ENCODE data around the gene CD74.
A peak's percentile ranks its signal among the peaks of the same experiment; 100 is the strongest.
"Not testable (repeated sequence)": the region's sequence is repeated elsewhere in the genome, so short reads cannot be mapped to it uniquely, and the experiment has no call there.

Gene CD74

DNA sequence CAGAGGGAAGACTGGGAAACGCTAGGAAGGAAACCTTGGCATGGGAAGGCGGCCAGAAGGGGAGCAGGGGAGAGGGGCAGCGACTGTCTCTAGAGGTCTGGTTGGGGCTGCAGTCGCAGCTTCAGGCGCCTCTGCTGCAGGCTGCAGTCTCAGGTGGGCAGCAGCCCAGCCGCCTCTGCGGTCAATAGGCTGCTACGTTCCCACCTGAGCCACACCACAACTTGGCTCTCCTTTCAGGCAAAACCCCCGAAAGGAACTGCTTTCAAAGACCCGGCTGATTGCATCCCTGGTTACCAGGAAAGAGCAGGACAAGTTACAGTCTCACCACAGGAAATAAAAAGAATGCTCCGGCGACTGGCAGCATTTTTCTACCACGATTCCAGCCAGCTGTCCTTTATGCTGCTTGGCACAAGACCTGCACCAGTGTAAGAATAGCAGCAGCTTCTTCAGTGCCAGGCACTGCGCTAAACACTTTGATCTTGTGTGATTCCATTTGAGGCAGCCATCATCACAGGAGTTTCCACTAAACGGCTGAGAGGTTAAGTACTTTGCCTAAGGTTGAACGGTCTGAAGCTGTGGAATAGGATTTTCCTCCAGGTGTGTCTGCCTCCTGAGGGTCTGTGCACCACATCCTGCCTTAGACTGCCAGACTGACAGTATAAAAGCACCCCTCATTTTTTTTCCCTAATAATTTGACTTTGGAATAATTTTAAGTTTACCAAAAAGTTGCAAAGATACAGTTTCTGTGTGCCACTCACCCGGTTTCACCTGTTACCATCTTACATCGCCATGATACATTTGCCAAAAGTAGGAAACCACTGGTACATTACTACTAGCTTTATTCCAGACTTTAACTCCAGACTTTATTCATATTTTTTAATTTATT is 29.3 kb upstream of the CD74 start:
- DNase-seq: no peak

DNA sequence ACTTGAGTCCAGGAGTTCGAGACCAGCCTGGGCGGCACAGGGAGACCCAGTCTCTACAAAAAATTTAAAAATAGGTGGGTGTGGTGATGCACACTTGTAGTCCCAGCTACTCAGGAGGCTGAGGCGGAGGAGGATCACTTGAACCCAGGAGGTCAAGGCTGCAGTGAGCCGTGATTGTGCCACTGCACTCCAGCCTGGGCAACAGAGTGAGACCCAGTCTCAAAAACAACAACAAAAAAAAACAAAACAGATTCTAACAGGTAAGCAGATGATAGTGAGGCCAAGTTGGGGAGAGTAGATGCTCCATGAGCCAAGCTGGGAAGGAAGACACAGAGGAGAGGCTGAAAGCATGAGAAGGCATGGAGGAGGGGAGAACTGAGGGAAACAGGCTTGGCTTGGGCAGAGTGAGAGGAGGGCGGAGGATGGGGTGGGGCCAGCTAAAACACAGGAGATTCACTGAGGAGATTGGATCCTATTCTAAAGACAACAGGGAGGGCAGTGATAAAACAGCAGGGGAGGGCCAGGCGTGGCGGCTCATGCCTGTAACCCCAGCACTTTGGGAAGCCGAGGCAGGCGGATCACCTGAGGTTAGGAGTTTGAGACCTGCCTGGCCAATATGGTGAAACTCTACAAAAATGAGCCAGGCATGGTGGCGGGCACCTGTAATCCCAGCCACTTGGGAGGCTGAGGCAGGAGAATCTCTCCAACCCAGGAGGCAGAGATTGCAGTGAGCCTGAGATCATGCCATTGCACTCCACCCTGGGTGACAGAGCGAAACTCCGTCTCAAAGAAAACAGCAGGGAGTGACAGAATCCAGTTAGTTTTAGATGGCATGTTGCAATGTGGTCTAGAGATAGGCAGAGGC is 28.5 kb upstream of the CD74 start:
- no peak for DNase-seq

DNA sequence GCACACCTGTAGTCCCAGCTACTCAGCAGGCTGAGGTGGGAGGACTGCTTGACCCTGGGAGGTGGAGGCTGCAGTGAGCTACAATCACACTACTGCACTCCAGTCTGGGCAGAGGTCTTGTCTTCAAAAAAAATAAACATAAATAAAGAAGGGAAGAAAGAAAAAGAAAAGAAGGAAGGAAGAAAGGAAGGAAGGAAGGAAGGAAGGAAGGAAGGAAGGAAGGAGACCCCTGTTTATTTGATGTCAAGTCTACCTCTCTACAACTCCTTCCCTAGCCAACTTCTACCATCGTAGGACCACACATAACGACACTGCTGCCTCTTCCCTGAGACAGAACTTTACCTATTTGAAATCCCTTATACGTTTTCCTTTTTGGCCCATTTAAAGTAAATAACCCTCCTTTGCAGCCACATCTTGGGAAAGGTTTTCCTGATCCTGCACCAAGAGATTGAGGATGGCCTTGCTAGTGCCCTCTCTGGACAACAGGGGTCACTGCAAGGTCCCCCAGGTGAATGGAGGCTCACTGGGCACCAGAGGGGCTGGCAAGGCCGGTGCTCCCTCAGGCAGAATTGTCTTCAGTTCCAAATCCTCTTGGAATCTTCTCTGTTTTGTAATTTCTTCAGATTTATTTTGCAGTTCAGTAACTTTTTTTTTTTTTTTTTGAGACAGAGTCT is 26.3 kb upstream of the CD74 start:
- no peak for DNase-seq

DNA sequence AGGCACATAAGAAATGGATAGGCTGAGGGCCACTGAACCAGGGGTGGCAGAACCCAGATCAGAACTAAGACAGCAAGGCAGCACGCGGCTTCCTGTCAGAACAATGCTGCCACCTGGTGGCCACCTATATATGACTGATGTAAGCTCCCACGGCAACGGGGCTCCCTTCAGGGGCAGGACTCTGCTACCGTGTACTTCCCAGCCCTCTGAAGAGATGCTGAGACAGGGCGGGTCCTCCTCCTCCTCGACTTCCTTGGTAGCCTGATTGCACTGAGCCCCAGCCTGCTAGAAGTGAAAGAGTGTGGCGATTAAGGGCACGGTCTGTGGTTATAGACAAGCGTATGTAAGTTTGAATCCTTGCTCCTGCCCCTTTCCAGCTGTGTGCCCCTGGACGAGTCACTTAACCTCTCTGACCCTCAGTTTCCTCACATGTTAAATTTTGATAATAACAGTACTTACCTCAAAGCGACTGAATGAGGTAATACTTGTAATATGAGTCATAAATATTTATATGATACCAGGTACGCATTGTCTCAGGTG is 23.5 kb upstream of the CD74 start:
- peak; percentile 64 for DNase-seq

DNA sequence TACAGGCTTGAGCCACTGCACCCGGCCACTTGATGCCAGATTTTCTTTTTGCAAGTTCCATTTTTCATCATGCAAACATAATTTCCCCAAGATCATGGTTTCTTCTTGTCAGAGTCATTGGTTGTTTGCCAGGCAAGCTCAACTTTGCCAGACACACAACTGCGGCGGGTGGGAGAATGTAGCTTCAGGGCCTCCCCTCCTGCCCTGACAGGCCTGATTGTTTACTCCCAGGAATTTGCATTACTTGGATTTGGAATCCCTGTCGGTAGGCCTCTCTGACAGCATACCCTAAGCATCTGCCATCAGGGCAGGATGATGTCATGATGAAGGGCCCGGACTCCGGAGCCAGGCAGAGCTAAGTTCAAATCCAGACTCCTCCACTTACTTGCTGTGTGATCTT is 21.8 kb upstream of the CD74 start:
- DNase-seq: no peak

DNA sequence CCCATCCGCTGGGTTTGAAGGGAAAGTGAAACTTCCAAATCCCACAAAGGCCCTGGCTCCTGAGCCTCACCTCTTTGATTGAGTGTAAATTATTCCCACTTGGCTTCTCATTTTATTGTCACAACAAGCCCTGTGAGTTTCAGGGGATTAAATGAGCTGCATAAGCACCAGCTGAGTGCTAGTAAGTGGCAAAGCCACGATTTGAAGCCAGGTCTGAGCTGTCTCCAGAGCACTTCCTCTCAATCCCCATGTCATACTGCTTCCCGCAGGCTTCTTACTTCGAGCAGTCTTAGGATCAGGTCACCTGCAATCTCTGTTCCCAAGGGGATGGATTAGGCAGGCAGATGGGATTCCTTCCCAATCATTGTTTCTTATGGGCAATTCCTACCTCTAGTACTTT is 18.9 kb upstream of the CD74 start:
- DNase-seq: no peak

DNA sequence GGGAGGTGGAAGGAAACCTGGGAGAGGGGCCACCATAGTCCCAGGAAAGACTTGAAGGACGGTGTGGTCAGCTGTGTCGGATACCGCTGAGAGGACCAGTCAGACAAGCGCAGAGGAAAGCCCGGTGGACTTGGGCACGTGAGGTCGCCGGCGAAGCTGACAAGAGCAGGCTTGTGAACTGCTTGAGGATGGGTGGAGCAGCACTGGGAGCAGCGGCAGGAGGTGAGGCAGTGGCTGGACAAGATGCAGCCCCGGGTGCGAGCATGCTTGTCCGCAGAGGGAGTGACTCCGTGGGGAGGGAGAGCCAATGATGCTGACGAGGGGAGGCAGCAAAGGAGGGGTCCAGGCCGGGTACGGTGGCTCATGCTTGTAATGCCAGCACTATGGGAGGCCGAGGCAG is 18.3 kb upstream of the CD74 start:
- no peak for DNase-seq

DNA sequence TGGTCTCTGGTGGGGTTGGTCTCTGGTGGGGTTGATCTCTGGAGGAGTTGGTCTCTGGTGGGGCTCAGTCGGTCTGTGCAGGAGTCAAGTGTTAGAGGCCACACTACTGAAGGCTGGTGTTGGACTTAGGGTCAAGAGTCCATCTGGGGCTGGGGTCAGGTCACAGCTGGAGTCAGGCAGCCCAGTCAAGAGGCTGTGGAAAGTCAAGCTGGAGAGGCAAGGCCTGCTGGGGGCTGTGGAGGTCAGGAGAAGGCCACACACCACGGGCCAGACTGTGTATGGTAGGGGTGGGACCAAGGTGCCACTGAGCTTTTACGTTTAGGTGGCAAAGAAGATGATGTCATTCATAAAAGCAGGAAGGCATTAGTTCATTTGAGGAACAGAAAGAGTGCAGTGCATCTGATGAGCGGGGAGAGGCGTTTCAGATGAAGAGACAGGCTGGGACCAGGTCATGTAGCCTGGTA is 16.7 kb upstream of the CD74 start:
- DNase-seq: no peak

DNA sequence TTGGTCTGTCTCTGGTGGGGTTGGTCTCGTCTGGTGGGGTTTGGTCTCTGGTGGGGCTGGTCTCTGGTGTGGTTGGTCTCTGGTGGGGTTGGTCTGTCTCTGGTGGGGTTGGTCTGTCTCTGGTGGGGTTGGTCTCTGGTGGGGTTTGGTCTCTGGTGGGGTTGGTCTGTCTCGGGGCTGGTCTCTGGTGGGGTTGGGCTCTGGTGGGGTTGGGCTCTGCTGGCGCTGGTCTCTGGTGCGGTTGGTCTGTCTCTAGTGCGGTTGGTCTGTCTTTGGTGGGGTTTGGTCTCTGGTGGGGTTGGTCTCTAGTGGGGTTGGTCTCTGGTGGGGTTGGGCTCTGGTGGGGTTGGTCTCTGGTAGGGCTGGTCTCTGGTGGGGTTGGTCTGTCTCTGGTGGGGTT is 16.3 kb upstream of the CD74 start:
- no peak for DNase-seq

DNA sequence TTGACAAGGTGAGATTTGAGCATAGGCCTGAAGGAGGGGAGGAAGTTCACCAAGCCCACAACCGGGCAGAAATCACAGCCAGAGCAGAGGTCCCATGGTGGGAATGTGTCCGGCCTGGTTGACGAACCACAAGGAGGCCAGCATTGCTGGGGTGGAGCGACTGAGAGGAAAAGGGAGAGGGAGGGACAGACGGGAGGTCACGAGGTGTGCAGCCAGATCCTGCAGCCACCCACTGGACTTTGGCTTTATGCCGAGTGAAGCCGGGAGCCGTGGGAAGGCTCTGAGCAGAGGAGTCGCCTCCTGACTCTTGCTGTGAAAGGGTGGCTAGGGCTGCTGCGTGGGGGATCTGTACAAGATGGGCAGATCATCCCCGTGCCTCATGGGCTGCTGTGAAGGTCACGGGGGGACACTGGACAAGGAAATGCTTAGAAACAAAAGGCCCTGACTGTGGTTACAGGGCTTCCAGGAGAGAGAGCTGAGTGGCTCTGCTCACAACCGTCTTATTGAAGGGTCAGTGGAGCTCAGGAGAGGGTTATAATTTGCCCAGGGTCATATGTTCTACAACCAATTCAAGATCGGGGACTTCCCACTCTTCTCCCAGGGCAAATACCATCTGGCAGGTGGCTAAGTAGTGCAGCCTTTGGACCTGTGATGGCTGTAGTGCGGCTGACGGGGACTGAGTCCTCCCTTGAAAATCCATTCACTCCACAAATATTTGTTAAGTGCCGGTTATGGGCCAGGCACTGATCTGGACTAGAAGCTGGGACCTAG is 15.6 kb upstream of the CD74 start:
- DNase-seq: no peak

DNA sequence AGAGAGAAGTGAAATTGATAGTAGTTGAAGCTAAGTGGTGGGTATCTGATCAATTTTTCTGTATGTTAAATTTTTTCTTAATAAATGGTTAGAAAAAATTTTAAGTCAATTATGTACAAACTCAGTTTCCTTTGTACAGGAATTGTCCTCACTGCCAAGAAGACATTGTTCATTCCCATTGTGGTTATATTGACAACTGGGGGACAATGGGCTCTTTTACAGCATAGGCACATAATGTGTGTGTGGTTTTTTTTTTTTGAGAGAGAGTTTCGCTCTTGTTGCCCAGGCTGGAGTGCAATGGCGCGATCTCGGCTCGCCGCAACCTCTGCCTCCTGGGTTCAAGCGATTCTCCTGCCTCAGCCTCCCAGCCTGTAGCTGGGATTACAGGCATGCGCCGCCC is 13.5 kb upstream of the CD74 start:
- DNase-seq: not testable (repeated sequence)

DNA sequence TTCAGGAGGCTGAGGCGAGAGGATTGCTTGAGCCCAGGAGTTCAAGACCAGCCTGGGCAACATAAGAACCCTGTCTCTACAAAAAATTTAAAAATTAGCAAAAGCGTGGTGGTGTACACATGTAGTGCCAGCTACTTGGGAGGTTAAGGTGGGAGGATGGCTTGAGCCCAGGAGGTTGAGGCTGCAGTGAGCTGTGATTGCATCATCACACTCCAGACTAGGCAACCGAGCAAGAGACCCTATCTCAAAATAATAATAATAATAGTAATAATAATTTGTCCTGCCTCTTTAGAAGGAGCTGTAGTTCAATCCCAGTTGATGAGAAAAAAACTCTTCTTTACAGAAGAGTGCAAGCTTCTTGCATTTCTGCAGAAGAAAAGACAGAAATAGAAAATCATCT is 10.0 kb upstream of the CD74 start:
- no peak for DNase-seq

DNA sequence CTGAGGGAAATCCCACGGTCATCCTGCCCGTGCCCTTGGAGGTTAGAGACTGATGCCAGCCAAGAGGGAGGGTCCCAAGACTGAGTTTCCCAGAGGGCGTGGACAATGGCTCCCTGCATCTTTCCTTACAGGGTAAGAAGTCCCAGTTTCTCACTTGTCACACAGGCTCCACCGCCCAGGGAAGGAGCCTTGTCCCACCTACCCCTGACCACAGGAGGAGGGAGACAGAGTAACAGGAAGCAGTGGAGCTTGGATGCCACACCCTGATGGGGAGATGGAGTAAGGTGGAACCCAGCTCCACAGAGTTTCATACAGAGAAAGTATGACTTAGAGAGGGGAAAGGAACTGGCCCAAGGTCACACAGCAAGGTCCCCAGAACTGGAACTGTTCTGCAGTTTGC is 9.4 kb upstream of the CD74 start:
- DNase-seq: no peak

DNA sequence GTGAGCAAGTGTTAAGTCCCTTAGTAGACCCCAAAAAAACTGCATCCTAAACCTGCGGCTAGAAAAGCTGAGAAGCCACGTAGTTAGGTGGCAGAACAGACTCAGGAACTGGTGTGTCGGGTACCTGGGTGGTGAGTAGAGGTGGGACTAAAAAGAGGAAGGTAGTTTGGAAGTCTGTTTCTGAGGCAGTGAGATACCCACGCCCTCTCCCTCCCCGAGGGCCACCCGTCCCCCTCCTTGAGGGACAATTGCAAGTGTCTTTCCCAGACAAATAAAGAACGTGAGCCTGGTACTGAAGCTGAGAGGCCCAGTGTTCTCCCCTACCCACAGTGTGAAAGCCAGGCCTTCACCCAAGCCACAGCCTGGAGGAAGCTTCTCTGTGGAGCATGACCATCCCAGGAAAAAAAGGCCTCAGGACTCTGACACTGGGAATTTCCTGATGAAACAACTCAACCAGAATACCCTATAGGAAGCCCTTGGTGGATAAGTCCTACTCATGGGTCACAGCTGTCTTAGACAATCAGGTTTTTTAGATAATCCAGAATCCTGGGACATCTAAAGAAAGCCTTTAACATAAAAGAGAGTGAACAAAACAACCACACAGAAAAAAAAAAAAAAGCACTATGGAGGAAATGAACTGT is 7.0 kb upstream of the CD74 start:
- no peak for DNase-seq

DNA sequence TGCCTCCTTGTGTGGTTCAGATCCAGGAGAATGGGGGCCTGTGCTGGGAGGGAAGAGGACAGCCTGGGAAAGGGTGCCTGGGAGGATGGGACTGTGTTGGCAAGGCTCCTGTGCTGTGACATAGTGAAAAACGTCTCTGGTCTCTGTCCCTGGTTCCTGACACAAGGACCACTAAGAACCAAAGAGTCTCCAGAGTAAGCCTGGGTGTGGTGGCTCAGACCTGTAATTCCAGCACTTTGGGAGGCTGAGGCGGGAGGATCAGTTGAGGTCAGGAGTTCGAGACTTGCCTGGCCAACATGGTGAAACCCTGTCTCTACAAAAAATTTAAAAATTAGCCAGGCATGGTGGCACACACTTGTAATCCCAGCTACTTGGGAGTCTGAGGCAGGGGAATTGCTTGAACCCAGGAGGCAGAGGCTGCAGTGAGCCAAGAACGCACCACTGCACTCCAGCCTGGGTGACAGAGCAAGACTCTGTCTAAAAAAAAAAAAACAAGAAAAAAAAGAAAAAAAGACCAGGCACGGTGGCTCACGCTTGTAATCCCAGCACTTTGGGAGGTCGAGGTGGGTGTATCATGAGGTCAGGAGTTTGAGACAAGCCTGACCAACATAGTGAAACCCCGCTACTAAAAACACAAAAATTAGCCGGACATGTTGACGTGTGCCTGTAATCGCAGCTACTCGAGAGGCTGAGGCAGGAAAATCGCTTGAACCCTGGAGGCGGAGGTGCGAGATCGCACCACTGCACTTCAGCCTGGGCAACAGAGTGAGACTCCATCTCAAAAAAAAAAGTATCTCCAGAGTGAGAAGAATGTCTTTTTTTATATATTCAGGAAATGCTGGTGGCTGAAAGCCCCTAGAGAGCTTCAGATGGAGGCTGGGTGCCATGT is 1.4 kb upstream of the CD74 start:
- DNase-seq: not testable (repeated sequence)

DNA sequence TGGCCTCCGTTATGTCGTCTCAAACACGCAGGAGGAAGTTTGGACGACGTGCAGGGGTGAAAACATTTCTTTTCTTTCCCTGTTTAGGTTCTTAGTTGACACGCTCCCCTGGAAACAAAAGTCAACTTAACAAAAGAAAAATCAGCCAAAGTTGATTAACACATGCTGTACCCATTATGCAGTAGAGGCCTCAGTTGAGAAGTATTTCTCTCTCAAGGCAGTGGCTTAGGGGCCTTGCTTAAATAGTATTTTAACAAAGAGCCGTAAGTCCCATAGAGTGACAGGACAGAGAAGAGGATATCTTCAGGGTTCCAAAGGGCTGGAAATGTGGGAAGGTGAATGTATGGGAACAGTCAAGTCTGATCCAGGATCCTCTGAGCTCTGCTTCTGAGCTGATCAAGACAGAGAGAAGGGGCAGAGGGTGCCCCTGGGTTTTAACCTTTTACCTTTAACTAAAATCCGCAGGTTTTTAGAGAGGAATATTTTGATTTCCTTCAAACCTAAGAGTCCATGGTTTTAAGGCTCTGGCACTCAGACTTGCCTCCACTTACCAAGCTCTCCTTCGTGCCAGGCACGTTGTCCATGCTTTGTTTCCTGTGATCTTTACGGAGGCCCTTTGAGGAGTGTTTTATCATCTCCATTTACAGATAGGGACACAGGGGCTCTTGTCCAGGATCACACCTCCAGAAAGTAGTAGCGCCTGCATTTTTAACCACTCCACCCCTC is 629 bp upstream of the CD74 start:
- DNase-seq: no peak

DNA sequence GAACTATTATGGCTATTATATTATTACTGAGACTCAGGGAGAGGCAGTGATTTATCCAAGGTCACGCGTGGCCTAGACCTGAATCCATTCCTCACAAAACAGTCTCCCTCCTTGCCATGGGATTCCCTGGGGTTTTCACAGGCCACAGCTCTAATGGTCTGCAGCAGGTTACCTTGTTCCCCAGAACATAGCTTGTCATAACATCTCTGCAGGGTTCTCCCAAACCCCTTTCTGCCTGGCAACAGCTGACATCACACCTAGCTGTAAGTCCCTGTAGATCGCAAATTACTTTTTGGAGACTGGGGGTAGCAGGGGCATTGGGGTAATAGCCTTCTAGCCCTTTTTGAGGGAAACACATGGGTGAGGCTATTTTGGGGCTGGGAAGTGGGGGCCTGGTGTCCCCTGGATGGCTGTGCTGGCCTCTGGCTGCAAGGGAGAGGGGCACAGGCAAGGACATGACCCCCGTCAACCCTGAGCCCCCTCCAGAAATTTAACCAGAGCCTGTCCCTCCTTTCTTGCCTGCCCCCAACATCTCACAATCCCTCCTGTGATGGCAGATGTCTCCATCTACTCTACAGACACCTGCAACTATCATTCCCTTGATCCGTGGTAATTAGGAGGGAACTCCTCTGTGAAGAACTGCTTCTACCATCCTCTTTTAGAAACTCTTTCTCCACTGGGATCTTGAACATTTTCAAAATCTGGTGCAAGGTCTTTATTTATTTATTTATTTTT is 1.3 kb downstream of the CD74 start:
- DNase-seq: no peak

DNA sequence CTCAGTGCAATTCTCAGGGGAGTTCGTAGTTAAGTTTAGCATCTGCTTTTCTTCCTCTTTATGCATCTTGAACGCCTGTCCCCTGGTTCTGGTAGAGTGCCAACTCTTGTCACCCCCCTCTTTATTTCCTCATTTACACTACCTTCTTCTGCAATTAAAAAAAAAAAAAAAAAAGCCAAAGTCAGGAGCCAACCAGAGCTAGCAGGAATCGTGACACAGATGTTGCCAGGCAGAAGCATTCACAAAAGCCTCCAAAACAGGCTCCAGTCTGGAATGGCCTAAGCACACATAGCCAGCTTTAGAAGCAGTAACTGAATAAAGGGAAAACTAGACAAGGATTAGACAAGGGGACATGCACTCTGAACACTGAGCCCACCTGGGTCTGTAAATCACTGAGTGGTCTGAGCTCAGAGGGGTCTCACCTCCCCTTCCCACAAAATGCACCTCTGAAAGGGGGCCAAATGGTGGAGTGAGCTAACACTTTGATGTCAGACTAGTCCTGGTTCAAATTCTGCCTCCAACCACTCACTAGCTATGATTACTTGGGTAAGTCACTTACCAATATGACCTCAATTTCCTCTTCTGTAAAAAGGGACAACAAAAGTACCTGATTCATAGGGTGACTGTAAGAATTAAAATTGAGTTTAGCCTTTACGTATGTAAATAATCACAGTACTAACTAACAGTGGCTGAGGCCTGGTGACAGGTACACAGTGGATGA is 2.0 kb downstream of the CD74 start:
- no peak for DNase-seq

Data from GOT3 (cell line).